ENCODE data around the gene ZBTB49.

DNA sequence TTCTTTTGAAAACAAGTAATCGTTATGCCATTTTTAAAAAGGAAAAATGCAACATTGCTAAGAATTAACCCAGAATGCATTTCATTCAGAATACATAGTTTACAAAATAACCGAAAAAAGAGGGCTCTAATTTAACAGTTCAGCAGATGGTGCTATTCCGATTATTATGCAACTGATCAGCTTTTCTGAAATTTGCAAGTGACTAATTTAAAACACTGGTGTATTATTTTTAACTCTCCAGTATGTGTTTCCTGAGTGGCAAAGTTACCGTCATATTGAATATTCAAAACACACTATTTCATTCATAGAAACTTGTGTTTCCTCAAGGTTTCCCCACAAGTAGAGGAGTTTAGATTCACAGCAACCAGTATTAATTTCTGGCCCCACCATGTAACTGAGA lies 21.1 kb downstream of the ZBTB49 start:
- TF ChIP-seq, protein P1, sequence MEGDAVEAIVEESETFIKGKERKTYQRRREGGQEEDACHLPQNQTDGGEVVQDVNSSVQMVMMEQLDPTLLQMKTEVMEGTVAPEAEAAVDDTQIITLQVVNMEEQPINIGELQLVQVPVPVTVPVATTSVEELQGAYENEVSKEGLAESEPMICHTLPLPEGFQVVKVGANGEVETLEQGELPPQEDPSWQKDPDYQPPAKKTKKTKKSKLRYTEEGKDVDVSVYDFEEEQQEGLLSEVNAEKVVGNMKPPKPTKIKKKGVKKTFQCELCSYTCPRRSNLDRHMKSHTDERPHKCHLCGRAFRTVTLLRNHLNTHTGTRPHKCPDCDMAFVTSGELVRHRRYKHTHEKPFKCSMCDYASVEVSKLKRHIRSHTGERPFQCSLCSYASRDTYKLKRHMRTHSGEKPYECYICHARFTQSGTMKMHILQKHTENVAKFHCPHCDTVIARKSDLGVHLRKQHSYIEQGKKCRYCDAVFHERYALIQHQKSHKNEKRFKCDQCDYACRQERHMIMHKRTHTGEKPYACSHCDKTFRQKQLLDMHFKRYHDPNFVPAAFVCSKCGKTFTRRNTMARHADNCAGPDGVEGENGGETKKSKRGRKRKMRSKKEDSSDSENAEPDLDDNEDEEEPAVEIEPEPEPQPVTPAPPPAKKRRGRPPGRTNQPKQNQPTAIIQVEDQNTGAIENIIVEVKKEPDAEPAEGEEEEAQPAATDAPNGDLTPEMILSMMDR (IDR thresholded peaks at IDR 0.05), result no peak
- TF ChIP-seq POLR2A (IDR thresholded peaks at IDR 0.05), result no peak

Data from esophagus squamous epithelium (tissue), 4 donors.